GM12864 (cell line): Measurements from ENCODE around the gene TPP2.

Experiments
- DNase-seq: peaks from one replicate; pipeline ENCODE4 v3.0.0-alpha.2; 2011; ENCODE audit warnings: low read depth
- H3K4me3 ChIP-seq: 2 replicates; pipeline ENCODE4 v1.5.1; 2011; ENCODE audit warnings: mild to moderate bottlenecking, low read depth, low read length, control low read depth
- CTCF ChIP-seq: IDR thresholded peaks from 2 replicates; pipeline ENCODE4 v1.5.1; 2011; ENCODE audit warnings: low read depth, mild to moderate bottlenecking, moderate library complexity, low read length, control low read depth, inconsistent platforms; ENCODE audit errors: missing control alignments

Gene TPP2

GRCh38 chr13:102694937-102695336 is 98.2 kb downstream of the TPP2 start, which contains the start of gene METTL21C:
Gene METTL21C, minus strand, starts transcription at chr13:102695044. Its CDS starts 546 bp downstream, at chr13:102694498.
- no peak for DNase-seq
- TF ChIP-seq CTCF, result no peak
- no peak within 1 kb of the TSS for H3K4me3 ChIP-seq

GRCh38 chr13:102696465-102696864 is 99.7 kb downstream of the TPP2 start:
- H3K4me3 ChIP-seq, result no peak overlapping the region
- no peak for DNase-seq
- no peak for TF ChIP-seq CTCF

- TF ChIP-seq CTCF, result no peak
- no peak overlapping the region for H3K4me3 ChIP-seq
- no peak for DNase-seq
Observed at GRCh38 chr13:102697264-102697663, 100.5 kb downstream of the TPP2 start.

GRCh38 chr13:102697929-102698648 is 101.3 kb downstream of the TPP2 start:
- no peak for DNase-seq
- no peak overlapping the region for H3K4me3 ChIP-seq
- no peak for TF ChIP-seq CTCF

- TF ChIP-seq CTCF, result no peak
- H3K4me3 ChIP-seq, result no peak overlapping the region
- DNase-seq, result no peak
Observed at GRCh38 chr13:102698649-102698980, 101.8 kb downstream of the TPP2 start.

- TF ChIP-seq CTCF, result no peak
- no peak overlapping the region for H3K4me3 ChIP-seq
- no peak for DNase-seq
Observed at GRCh38 chr13:102699504-102699903, 102.7 kb downstream of the TPP2 start.
